GM18526 (cell line): ENCODE data around the gene DNAH14.

Source experiments
- POLR2A ChIP-seq: IDR thresholded peaks from 3 replicates; pipeline ENCODE4 v1.6.1; 2011; ENCODE audit not compliant: insufficient read length; ENCODE audit errors: extremely low read depth

The DNAH14 gene

DNA sequence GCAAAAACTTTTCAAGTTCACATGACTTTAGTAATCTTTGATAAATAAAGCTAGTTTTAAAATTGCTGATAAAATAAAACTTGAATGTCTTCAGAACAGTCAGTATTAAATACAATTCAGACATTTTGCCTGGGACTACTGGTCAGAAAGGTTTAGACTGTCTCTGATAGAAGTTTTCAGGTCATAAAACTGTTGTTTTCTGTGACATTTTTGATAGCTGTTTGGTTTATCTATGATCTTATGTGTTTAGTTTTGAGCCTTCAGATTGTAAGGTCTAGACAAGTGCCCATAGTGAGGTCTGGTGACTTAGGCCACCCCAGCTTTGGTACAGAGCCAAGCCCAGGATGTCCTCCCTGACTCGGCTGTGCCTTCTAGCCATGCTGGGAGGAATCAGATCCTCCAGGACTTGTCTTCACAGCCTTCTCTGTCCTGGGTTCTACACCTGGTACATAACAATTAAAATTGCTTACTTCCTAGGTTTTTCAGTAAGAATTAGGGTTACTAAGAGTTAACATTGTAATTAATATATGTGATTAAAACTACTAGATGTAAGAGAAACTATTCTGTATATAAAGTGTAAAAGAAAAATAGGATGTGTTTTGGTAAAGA is 15.1 kb upstream of the DNAH14 start:
- TF ChIP-seq POLR2A = no peak

DNA sequence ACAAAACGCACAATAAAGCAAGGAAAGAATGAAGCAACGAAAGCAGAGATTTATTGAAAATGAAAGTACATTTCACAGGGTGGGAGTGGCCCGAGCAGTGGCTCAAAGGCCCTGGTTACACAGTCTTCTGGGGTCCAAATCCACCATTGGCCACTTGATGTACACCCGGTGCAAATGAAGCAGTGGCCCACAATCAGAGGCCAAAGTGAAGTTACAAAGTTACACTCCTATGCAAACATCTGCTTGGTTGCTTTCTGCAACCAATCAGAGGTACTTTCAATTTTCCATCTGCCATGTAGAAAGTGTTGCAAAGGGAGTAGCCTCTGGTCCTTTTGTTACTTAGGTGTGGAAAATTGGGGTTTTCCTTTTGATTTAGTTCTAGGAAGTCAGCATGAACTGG is 10.0 kb upstream of the DNAH14 start:
- TF ChIP-seq POLR2A = no peak

DNA sequence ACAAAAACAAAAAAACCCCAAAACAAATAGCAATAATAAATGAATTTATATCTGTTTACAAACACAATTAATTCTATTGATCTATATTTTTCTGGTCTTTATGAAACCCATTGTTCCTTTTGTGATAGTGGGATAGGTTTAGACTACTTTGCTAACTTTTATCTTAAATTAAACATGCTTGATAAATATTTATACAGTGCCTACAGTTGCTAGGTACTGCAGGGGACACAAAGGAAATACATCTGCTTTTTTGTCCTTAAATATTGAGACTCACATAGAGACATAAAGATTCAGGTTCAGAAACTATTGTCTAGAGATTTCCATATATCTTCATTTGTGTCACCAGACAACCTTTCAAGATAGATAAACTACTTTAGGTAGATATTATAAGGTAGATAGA is 8.5 kb upstream of the DNAH14 start:
- no peak for TF ChIP-seq POLR2A

DNA sequence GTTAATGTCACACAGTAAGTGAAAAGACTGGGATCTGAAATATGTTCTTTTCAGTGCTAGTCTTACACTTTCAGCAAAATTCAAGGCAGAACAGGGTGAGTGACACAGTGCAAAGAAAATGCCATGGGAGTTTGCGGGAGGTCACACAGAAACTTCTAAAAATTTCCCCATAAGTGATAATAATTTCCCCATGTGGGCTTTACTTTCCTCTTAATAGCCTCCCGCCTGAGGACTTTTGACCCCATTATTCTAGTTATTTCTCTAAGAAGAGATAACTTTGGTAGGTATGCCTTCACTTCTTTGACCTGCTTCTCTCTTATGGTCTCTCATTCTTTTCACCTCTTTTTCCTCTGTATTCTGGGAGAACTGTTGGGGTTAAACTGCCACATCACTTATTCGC is 8.1 kb upstream of the DNAH14 start:
- TF ChIP-seq POLR2A = no peak

DNA sequence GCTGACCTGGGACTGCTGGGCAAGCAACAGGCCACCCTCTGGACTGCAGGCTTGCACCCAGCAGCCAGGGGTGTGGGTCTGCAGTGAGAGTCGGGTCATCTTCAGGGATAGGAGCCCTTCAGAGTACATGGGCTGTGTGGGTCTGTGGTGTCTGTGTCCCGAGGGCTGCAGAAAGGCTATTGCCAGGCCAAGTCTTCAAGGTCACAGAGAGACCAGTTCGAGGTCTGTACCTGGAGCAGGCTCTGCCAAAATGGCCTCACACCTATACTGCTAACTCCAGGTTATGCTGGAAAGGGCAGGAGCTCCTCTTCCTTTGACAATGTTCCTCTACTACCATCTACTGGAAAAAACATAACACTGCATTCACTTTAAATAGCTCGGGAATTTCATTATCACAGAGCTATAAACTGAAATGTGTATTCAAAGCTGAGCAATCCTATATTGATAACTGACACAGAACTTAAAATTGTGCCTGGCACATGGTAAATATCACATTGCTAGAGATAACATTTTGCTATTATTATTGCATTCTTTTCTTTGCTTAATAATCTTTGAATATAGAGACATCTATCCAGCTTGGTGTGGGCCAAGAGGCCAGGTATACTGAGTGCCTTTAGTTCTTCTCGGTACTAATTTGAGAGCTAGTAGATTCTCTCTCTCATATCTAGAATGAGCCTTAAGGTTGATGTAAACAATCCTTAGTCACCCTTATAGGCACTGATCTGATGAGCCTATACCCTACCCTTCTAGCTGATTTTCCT is 6.9 kb upstream of the DNAH14 start:
- no peak for TF ChIP-seq POLR2A

DNA sequence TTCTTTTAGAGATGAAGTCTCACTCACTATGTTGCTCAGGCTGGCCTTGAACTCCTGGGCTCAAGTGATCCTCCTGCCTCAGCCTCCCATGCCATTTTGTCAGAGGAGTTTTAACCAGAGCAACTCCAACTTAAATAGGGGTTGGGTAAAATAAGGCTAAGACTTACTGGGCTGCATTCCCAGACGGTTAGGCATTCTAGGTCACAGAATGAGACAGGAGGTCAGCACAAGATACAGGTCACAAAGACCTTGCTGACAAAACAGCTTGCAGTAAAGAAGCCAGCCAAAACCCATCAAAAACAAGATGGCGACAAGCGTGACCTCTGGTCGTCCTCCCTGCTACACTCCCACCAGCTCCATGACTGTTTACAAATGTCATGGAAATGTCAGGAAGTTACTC is 5.7 kb upstream of the DNAH14 start:
- TF ChIP-seq POLR2A = no peak

DNA sequence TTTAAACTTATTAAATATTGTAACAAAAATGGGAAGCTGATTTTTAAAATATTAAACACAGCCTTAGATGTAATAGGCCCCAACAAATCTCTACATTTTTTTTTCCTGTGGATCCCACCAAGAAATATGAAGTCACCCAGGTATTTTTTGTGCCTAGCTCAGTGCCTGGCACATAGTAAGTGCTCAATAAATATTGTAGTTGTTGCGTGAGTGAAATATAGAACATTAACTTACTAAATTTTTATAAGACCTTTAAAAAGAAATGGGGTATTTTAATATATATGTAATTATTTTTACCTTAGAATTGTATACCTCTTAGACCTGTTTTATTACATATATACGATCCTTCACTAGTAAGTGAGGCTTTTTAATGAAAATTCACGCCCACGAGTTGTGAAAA is 569 bp upstream of the DNAH14 start:
- no peak for TF ChIP-seq POLR2A

DNA sequence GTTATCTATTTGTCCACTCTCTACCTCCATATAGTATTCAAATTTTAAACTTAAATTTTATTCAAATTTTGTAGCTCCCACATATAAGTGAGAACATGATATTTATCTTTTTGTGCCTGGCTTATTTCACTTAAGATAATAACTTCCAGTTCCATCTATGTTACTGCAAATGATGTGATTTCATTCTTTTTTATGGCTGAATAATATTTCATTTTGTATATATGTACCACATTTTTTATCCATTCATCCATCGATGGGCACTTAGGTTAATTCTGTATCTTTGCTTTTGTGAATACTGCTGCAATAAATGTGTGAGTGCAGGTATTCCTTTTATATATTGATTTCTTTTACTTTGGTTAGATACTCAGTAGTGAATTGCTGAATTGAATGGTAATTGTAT is 2.1 kb downstream of the DNAH14 start:
- no peak for TF ChIP-seq POLR2A

DNA sequence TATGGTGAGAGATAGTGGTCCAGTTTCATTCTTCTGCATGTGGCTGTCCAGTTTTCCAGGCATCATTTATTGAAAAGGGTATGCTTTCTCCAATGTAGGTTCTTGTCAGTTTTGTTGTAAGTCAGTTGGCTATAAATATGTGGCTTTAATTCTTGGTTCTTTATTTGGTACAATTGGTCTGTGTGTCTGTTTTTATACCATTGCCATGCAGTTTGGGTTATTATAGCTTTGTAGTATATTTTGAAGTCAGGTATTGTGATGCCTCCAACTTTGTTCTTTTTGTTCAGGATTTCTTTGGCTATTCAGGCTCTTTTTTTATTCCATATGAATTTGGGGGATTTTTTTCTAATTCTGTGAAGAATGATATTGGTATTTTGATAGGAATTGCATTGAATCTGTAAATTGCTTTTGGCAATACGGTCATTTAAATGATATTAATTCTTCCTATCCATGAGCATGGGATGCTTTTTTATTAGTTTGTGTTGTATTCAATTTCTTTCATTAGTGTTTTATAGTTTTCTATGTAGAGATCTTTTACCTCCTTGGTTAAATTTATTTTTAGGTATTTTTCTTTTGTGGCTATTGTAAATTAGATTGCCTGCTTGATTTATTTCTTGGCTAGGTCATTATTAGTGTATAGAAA is 3.3 kb downstream of the DNAH14 start:
- no peak for TF ChIP-seq POLR2A

DNA sequence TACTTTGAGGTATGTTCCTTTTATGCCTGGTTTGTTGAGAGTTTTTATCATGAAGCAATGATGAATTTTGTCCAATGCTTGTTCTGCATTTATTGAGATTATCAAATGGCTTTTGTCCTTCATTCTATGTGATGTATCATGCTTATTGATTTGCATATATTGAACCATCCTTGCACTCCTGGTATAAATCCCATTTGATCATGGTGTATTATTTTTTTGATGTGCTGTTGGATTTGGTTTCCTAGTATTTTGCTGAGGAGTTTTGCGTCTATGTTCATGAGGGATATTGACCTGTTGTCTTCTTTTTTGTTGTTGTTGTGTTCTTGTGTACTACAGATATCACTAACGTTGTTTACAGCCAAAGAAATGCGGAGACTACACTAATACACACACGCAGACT is 4.1 kb downstream of the DNAH14 start:
- no peak for TF ChIP-seq POLR2A

DNA sequence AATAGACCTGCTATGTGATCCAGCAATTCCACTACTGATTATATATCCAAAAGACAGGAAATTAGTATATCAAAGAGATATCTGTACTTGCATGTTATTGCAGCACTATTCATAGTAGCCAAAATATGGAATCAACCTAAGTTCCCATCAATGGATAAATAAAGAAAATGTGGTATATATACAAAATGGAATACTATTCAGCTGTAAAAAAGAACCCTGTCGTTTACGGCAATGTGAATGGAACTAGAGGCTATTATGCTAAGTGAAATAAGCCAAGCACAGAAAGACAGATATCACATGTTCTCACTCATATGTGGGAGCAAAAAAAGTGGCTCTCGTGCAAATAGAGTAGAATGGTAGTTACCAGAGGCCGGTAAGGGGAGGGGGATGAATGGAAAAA is 9.2 kb downstream of the DNAH14 start:
- no peak for TF ChIP-seq POLR2A

DNA sequence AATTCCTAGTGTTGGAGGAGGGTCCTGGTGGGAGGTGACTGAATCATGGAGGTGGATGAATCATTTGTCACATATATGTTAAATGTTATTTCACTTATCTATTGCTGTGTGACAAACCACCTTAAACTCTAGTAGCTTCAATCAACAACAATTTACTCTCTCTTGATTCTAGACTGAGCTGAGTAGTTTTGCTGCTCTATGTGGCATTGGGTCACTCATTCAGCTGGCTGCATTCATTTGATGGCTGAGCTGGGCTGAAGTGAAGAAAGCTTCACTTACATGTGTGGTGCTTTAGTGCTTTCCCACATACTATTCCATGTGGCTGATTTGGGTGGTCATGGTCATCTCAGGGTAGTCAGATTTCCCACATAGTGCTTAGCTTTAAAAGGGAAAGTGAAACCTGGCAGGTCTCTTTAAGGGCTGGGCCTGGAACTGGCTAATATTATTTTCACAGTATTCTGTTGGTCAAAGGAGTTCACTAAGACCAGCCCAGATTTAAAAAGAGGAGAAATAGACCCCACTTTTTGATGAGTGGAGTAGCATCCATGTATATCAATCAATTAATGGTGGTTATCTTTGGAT is 10.5 kb downstream of the DNAH14 start:
- no peak for TF ChIP-seq POLR2A

DNA sequence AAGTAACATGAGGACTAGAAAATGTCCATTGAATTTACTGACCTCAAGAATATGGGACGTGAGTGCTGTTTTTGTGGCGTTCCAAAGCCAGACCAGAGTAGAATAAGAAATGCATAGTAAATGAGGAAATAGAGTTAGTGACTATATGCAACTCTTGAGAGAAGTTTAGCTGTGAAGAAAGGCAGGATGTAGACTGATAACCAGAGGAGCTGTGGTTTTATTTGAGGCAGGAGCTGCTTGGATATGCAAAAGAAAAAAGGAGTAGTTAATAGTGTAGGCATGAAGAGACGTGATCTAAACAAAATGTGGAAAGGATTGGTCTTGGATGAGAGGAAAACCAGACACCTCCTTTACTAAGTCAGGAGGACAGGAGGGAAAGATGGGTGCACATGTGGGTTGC is 28.2 kb downstream of the DNAH14 start:
- no peak for TF ChIP-seq POLR2A

DNA sequence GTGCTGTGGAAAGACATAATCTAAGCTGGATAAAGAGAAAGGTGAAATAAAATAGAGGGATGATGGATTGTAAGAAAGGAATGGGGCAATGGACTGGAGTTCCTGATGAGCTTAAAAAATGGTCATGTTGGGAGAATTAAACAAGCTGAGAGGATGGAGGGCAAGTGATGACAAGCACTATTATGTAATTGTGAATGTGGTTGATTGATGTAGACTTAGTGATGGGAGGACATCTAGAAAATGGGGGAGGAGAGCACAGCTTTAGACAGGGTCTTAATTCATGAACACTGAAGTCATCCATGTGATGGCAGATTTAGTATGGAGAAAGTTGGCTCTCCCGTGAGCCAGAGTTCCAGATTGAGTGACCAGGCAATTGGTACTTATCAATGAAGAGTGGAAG is 29.0 kb downstream of the DNAH14 start:
- TF ChIP-seq POLR2A = no peak

DNA sequence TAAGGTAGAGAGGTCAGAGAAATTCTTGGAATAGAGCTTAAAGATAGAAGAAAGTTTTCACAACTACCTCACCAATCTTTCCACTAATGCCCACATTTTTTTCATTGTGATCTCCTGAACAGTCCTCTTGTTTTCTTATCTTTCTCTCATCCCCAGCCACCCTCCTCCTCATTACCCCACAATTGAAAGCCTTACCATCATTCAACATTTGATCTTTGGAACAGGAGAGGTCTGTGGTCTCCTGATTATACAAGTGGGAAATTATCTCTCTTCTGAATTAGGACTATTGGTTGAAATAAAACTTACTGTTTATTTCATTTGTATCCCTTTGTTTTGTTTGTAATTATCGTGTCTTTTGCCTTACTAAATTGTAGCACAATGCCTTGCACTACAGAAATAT is 29.6 kb downstream of the DNAH14 start:
- no peak for TF ChIP-seq POLR2A

DNA sequence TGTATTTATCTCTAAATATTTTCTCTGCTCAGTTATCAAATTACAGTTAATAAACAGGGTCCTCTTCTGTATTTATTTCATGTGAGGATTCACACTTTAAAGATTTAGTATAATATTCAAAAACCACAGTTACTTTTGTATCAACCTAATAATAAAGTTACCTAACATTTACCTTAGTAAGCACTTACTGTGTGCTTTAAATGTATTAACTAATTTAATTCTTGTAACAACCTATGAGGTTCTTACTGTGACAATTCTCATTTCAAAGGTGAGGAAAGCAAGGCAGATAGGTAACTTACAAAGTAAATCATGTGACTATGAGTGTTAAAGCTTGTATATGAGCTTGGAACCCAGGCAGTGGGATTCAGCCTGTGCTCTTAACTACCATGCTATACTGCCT is 30.2 kb downstream of the DNAH14 start:
- no peak for TF ChIP-seq POLR2A
